ENCODE data around the gene VPS13D.
"Not testable (repeated sequence)": the region's sequence is repeated elsewhere in the genome, so short reads cannot be mapped to it uniquely, and the experiment has no call there.

Gene VPS13D

DNA sequence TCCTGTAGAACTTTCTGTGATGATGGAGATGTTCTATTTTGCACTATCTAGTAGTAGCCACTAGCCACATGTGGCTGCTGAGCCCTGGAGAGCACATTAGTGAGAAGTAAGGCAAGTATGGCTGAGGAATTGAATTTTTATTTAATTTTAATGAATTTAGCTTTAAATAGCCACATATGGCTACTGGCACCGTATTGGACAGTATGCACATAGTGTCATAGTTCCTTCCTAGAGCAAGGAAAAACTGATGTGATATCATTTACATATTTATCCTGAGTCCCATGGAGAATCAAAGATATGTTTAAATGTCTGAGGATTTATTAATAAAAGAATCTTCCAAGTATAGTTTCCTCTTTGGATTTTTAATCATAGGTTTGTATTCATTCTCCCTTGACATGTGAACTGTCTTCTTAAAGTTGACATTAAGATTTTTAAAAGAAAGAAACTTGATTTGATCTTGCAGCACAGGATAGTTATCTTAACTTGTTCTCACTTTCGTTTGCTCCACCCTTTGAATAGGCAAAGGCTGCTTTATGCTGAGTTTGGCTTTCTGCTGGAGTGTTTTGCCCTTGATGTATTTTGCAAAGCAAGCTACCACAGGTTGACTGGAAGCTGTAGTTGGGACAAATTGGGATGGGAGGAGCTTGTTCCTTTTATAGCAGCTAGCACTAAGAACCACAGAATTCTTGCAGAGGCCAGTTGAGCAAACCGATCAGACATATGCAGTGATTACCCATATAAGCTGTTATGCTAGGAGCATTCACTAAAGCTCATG, 129.7 kb downstream of the VPS13D start:
- no peak for DNase-seq (ENCODE audit: extremely low read depth in 1 of 2, low read depth in 1 of 2)

DNA sequence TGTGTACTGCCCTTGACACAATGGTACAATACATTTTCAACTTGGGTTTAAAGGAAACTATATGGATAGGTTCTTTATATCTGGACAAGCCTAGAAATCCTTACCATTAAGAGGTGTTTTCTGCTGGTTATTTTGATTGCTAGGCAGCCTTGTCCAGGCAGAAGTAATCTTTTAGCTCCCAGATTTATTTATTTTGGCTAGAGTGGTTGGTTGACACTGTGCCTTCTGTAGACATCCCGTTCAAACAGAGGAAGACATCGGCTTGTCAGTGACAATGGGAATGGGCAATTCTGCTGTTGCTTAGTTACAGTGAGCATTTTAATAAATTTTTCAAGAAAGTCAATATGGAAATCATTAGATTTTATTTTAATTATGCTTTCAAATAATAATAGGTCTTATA, 138.8 kb downstream of the VPS13D start:
- DNase-seq (ENCODE audit: extremely low read depth in 1 of 2, low read depth in 1 of 2) = no peak

- no peak for DNase-seq (ENCODE audit: extremely low read depth in 1 of 2, low read depth in 1 of 2)
Measured at GRCh38 chr1:12369258-12369657, 139.4 kb downstream of the VPS13D start.

GRCh38 chr1:12370333-12370975, 140.6 kb downstream of the VPS13D start:
- DNase-seq (ENCODE audit: extremely low read depth in 1 of 2, low read depth in 1 of 2) = no peak

DNA sequence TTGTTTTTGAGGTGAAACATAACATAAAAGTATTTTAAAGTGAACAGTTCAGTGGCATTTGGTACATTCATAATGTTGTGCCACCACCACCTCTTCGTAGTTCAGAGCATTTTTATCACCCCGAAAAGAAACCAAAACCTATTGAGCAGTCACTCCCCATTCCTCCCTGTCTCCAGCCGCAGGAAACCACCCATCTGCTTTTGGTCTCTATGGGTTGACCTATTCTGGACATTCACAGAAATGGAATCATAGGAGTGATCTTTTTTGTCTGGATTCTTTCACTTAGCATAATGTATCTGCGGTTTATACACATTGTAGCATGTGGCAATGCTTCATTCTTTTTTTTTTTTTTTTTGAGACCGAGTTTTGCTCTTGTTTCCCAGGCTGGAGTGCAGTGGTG, 141.2 kb downstream of the VPS13D start:
- DNase-seq (ENCODE audit: extremely low read depth in 1 of 2, low read depth in 1 of 2) = no peak

GRCh38 chr1:12372180-12372579, 142.3 kb downstream of the VPS13D start:
- no peak for DNase-seq (ENCODE audit: extremely low read depth in 1 of 2, low read depth in 1 of 2)

DNA sequence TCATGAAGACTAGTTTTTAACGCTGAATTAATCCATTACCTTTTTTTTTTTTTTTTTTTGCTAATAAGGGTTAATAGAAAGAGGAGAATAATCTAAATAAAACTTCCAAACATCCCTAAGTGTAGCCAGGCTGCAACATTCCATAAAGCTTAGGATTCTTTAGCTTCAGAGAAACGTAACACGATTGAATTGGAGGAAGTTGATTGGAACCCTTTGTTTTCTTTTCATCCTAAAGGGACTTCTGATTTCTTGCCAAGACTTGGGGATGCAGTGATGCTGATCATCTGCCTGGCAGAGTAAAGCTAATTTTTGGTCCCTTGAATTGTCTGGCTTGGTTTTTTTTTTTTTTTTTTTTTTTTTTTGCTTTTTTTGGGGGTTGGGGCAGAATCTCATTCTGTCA, 142.9 kb downstream of the VPS13D start:
- no peak for DNase-seq (ENCODE audit: extremely low read depth in 1 of 2, low read depth in 1 of 2)

DNA sequence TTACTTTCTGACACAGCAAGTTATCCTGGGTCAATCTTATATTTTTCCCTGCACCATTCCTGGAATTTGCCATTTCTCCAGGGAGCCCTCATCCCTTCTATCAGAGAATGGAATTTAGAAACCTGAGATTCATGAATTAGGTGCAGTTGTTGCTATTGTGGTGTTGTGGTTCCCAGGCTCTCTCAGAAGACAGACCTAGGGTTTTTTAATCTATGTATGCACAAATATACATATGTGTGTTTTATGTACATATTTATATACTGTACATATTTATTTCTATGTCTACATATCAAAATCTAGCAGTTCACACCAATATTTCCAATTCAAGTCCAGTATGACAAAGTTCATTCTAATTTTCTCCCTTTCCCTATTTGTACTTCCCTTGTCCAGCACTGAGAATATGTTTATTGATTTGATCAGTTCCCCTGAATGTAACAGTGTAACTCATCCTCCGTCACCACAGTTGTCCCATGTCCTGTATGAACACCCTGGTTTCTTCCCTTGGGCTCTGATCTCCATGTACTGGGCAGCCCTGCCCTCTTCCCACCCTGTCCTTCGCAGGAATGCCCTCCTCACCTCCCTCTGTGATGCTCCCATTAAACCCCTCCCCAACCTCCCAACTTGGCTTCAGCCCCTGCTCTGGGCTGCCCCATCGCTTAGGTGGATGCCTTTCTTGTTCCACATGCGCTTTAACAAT, 145.5 kb downstream of the VPS13D start:
- no peak for DNase-seq (ENCODE audit: extremely low read depth in 1 of 2, low read depth in 1 of 2)

DNA sequence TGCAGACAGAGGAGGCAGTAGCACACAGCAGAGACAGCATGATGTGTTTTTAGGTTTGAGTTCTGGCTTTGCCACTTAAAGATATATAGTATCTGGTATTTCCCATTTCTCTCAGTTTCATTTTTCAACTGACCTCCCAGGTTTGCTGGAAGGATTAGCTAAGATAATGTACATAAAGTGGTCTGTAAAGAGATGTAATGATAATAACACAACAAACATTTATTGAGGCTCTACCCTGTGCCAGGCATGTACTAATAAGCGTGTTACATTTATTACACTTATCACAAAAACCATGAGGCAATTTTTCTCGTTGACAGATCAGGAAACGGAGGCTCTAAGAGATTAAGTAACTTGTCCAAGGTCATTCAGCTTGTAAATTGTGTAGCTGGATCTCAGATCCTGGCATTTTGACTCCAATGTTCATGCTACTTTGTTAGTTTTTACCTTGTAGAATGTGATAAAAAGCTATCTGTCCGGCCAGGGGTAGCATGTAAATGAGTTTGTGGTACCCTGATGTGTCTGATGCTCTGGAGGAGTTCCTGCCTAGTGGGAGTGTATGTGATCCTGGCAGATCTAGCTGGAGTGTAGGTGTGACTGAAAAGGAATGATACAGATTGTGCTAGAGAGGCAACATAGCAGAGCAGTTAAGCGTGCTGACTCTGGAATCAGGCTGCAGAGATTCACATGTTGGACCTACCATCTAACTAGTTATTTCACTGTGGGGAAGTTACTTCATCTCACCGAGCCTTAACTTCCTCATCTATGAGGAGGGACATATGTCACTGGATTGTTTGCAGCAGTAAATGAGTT, 146.6 kb downstream of the VPS13D start:
- DNase-seq (ENCODE audit: extremely low read depth in 1 of 2, low read depth in 1 of 2) = no peak

DNA sequence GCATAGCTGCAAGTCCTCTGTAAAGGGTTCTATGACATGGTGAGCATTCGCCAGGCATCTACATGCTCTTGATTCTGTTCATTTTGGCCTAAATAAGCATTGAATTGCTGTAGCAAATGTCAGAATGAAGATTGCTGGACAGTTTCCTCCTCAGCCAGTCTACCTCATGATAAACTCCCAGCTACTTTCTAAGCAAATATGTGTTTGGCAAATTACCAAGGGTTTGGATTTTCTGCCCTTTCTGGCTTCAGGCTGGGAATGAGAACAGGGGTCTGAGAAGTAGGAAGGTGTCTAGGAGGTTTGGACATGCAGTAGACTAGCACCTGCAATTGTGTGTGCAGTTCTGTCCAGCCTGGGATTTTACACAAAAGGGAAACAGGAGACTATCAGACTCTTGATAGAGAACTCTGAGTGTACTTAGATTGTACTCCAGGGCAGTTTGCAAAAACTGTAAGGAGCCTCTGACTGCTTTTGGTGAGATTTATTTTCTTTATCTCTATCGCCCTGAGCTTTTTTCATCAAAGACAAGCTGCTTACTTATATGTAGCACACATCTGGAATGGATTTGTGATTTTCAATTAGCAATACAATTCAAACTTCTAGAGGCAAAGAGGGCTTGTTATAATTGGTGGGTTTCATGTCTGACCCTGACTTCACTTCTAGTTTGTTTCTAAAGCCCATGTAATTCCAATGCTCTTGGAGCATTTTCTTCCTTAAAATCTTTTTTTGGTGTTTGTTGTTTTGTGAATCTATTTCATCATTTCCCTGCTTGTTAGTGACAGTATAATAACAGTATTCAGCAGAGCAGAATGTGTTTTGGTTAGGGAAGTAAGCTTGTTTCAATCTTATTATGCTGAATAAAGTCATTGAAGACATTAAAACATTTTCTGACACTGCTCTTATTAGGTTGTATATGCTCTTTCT, 150.8 kb downstream of the VPS13D start:
- no peak for DNase-seq (ENCODE audit: extremely low read depth in 1 of 2, low read depth in 1 of 2)

- no peak for DNase-seq (ENCODE audit: extremely low read depth in 1 of 2, low read depth in 1 of 2)
Measured at GRCh38 chr1:12383001-12383400, 153.2 kb downstream of the VPS13D start.

- no peak for DNase-seq (ENCODE audit: extremely low read depth in 1 of 2, low read depth in 1 of 2)
Measured at GRCh38 chr1:12383786-12384185, 154.0 kb downstream of the VPS13D start.

GRCh38 chr1:12384836-12385456, 155.1 kb downstream of the VPS13D start:
- no peak for DNase-seq (ENCODE audit: extremely low read depth in 1 of 2, low read depth in 1 of 2)

DNA sequence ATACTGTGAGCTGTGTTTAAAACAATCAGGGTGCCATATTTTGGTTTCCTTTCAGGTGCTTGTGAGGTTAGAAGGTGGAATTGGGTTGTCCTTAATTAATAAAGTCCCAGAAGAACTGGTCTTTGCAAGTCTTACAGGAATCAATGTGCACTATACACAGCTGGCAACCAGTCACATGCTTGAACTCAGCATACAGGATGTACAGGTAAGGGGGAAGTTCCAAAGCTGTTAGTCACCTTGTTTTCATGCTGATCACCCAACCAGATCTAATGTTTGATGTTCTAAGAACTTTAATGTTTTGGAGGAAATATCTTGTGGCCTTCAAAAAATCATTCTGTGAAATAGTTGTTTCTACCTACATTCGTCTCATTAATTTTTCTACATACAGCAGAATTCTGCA, 156.3 kb downstream of the VPS13D start:
- DNase-seq (ENCODE audit: extremely low read depth in 1 of 2, low read depth in 1 of 2) = no peak

DNA sequence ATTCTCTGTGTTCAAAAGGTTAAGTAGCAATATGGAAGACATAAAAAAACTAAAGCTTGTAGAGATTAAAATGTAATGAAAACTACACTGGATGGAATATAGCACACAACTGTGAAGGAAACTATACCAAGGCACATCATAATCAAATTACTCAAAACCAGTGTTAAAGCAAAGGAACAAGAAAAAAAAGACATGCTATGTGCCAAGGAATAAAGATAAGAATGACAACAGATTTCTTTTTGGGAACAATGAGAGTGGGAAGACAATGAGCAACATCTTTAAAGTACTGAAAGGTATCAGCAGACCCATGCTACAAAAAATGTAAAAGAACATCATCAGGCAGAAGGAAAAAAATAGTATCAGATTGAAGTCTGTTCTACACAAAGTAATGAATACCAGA, 157.8 kb downstream of the VPS13D start:
- DNase-seq (ENCODE audit: extremely low read depth in 1 of 2, low read depth in 1 of 2) = no peak

- DNase-seq (ENCODE audit: extremely low read depth in 1 of 2, low read depth in 1 of 2) = not testable (repeated sequence)
Measured at GRCh38 chr1:12390296-12390695, 160.5 kb downstream of the VPS13D start.

- no peak for DNase-seq (ENCODE audit: extremely low read depth in 1 of 2, low read depth in 1 of 2)
Measured at GRCh38 chr1:12397462-12398450, 167.9 kb downstream of the VPS13D start.

DNA sequence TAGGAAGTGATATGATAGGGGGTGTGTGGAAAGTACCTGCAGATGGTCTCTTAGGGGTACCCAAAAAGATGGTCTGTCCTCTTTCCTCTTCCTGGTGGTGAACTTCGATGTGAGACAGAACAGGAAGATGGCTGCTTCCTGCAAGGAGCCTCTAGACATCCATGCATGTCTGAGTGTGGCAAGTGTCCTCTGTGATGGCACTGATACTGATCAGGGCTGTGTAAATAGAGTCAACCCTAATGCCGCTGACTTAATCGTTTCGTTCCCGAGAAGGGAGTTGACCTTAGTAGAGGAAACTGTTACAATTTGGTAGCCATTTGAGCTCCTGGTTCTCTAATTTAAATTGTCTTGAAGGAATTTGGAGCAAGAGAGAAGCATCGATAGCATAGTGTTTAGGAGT, 168.6 kb downstream of the VPS13D start:
- no peak for DNase-seq (ENCODE audit: extremely low read depth in 1 of 2, low read depth in 1 of 2)
